Right cardiac atrium (tissue), 5 donors: ENCODE data around the gene RAB36. TPM values are rescaled to one million over a fixed set of nuclear protein-coding genes. Genes with fewer than 3 reads are reported as not detected.

Source experiments
- ATAC-seq, 2 donors: fragments of 200-7000 bp; cut with Tn5 transposase; one replicate each; pipeline versions ENCODE4 v1.8.0 to v1.9.1; 2020; ENCODE audit warnings: moderate library complexity in 2 of 2, mild to moderate bottlenecking in 1 of 2
- DNase-seq, 3 donors: peaks; one replicate each; pipeline ENCODE4 v3.0.0-alpha.2; 2020
- H3K27ac ChIP-seq: one replicate; pipeline ENCODE4 v1.5.1; 2013; ENCODE audit warnings: mild to moderate bottlenecking, low read length, control low read depth, moderate library complexity
- H3K27me3 ChIP-seq: one replicate; pipeline ENCODE4 v1.6.1; 2013; ENCODE audit not compliant: control insufficient read depth, insufficient read depth
- H3K4me1 ChIP-seq: one replicate; pipeline ENCODE4 v1.6.1; 2013; ENCODE audit warnings: low read length; ENCODE audit not compliant: control insufficient read depth, insufficient read depth
- H3K4me3 ChIP-seq: one replicate; pipeline ENCODE4 v1.5.1; 2013; ENCODE audit warnings: low read length, control low read depth
- H3K9me3 ChIP-seq: one replicate; pipeline ENCODE4 v1.6.1; 2013; ENCODE audit warnings: low read length; ENCODE audit not compliant: control insufficient read depth
- WGBS: extraction: QIAGEN DNeasy Blood & Tissue Kit; methylation state at CpG from one replicate; pipeline ENCODE4 v1.1.7; 2013; 5-methylcytosine and 5-hydroxymethylcytosine counted together
- intact Hi-C, 4 donors: fragments of 100-400 bp; cut with DNase I; formaldehyde crosslinking; loops; one replicate each; pipeline versions ENCODE4 v1.11.0 to v1.14.0; 2022 to 2023
- polyA plus RNA-seq: library from polyadenylated mRNA; stranded (reverse); fragments of 200-250 nt; gene quantifications from one replicate; pipeline ENCODE4 v1.2.3, GENCODE V29; 2013
- total RNA-seq, 4 donors: library from RNA; stranded (reverse); fragmentation: NEBNext Ultra II Directional; extraction: Animal tissue kit (Norgen Biotek cat#: 25700); gene quantifications; one replicate each; pipeline ENCODE4 v1.2.1, GENCODE V29; 2021
- donor health status: healthy with polysubstance abuse.
- donor health status: DM: no; HTN: yes; CAD: no.
- donor health status: DM: no; HTN: no; CAD: no.
- donor health status: DM: no; HTN: yes; CAD: no; lungs with severe emphysema.
- donor health status: DM: yes; HTN: yes; CAD: no.

The RAB36 gene
- total and polyA plus RNA-seq, 5 donors: 0.59 to 2.7 (median 1.4) TPM

GRCh38 chr22:23102776-23103175 lies 42.5 kb upstream of the RAB36 start:
- ATAC-seq (no peak), DNase-seq (no peak)
- Histone ChIP-seq H3K4me1 (peaks cover 6% of the 10 kb centered on the region), H3K9me3 (no peaks in the 10 kb centered on the region), H3K4me3 (no peak overlapping the region), H3K27ac (no peak overlapping the region), H3K27me3 (no peaks in the 10 kb centered on the region)
- 81% methylated on average over 3 of the region's 3 CpGs for WGBS
- intact Hi-C loops: no loop called here

GRCh38 chr22:23103199-23103954 lies 41.9 kb upstream of the RAB36 start:
- intact Hi-C loops: no loop called here
- no peaks in the 10 kb centered on the region for H3K27me3 ChIP-seq
- H3K4me1 ChIP-seq: peaks cover 6% of the 10 kb centered on the region
- DNase-seq (no peak), ATAC-seq (no peak)
- WGBS: 89% methylated on average over 13 of the region's 13 CpGs
- H3K27ac ChIP-seq: no peak overlapping the region
- H3K4me3 ChIP-seq: no peak overlapping the region
- H3K9me3 ChIP-seq: no peaks in the 10 kb centered on the region

- Histone ChIP-seq H3K27me3 (no peaks in the 10 kb centered on the region), H3K9me3 (no peaks in the 10 kb centered on the region), H3K4me1 (no peaks in the 10 kb centered on the region), H3K4me3 (no peak overlapping the region), H3K27ac (no peak overlapping the region)
- intact Hi-C loops: no loop called here
- DNase-seq: no peak
- ATAC-seq: no peak
- 95% methylated on average over 12 of the region's 12 CpGs for WGBS
Observed at GRCh38 chr22:23104187-23104971, 40.9 kb upstream of the RAB36 start.

GRCh38 chr22:23105304-23105703 lies 40.0 kb upstream of the RAB36 start:
- DNase-seq (no peak), ATAC-seq (no peak)
- Histone ChIP-seq H3K4me3 (no peak overlapping the region), H3K4me1 (no peaks in the 10 kb centered on the region), H3K27me3 (no peaks in the 10 kb centered on the region), H3K9me3 (no peaks in the 10 kb centered on the region), H3K27ac (no peak overlapping the region)
- WGBS: 97% methylated on average over 5 of the region's 5 CpGs
- intact Hi-C loops: no loop called here

GRCh38 chr22:23105919-23106318 lies 39.4 kb upstream of the RAB36 start:
- intact Hi-C loops: no loop called here
- Histone ChIP-seq H3K27me3 (no peaks in the 10 kb centered on the region), H3K4me3 (no peak overlapping the region), H3K4me1 (no peaks in the 10 kb centered on the region), H3K9me3 (no peaks in the 10 kb centered on the region), H3K27ac (no peak overlapping the region)
- DNase-seq (no peak), ATAC-seq (no peak)
- 94% methylated on average over 5 of the region's 5 CpGs for WGBS

GRCh38 chr22:23106344-23106743 lies 38.9 kb upstream of the RAB36 start:
- no peaks in the 10 kb centered on the region for H3K4me1 ChIP-seq
- no peak overlapping the region for H3K4me3 ChIP-seq
- H3K27me3 ChIP-seq: no peaks in the 10 kb centered on the region
- DNase-seq: no peak
- no peaks in the 10 kb centered on the region for H3K9me3 ChIP-seq
- no peak overlapping the region for H3K27ac ChIP-seq
- intact Hi-C loops: no loop called here
- peak in 1 of 2 donors; percentile 5 for ATAC-seq
- WGBS: 84% methylated on average over 4 of the region's 4 CpGs

- Histone ChIP-seq H3K9me3 (no peaks in the 10 kb centered on the region), H3K27ac (no peak overlapping the region), H3K4me1 (no peaks in the 10 kb centered on the region), H3K4me3 (no peak overlapping the region), H3K27me3 (no peaks in the 10 kb centered on the region)
- intact Hi-C loops: no loop called here
- 61% methylated on average over 8 of the region's 8 CpGs for WGBS
- ATAC-seq (peak; percentile 37 to 67), DNase-seq (peak in 2 of 3 donors; percentile 74 to 76)
Observed at GRCh38 chr22:23106906-23107367, 38.3 kb upstream of the RAB36 start.

GRCh38 chr22:23107487-23108248 lies 37.6 kb upstream of the RAB36 start:
- ATAC-seq (no peak), DNase-seq (no peak)
- H3K4me1 ChIP-seq: no peaks in the 10 kb centered on the region
- no peaks in the 10 kb centered on the region for H3K9me3 ChIP-seq
- 87% methylated on average over 17 of the region's 17 CpGs for WGBS
- intact Hi-C loops: no loop called here
- H3K27ac ChIP-seq: no peak overlapping the region
- H3K27me3 ChIP-seq: no peaks in the 10 kb centered on the region
- no peak overlapping the region for H3K4me3 ChIP-seq

GRCh38 chr22:23108249-23109078 lies 36.8 kb upstream of the RAB36 start:
- no peak for DNase-seq
- Histone ChIP-seq H3K4me3 (no peak overlapping the region), H3K27me3 (no peaks in the 10 kb centered on the region), H3K9me3 (no peaks in the 10 kb centered on the region), H3K27ac (no peak overlapping the region), H3K4me1 (peaks cover 3% of the 10 kb centered on the region)
- ATAC-seq: no peak
- WGBS: 95% methylated on average over 7 of the region's 7 CpGs
- intact Hi-C loops: no loop called here

- intact Hi-C loops: no loop called here
- H3K9me3 ChIP-seq: no peaks in the 10 kb centered on the region
- DNase-seq (no peak), ATAC-seq (no peak)
- H3K27me3 ChIP-seq: no peaks in the 10 kb centered on the region
- H3K4me3 ChIP-seq: no peak overlapping the region
- peaks cover 3% of the 10 kb centered on the region for H3K4me1 ChIP-seq
- no peak overlapping the region for H3K27ac ChIP-seq
- WGBS: 93% methylated on average over 6 of the region's 6 CpGs
Observed at GRCh38 chr22:23109079-23109347, 36.3 kb upstream of the RAB36 start.
